ACC112 (cell line): Measurements from ENCODE around the gene KDM4B.

Experiments used
- H2AFZ ChIP-seq: fragments of 200-600 bp; sonication (generic); one replicate; pipeline ENCODE4 v1.6.0; 2017; ENCODE audit warnings: antibody characterized with exemption, low read length; ENCODE audit not compliant: unreplicated experiment
- H3K27ac ChIP-seq: fragments of 200-600 bp; sonication (generic); 2 replicates; pipeline ENCODE4 v1.5.1; 2014; ENCODE audit warnings: low read depth, mild to moderate bottlenecking, antibody characterized with exemption, low read length, moderate library complexity
- H3K27me3 ChIP-seq: fragments of 200-600 bp; sonication (generic); 2 replicates; pipeline ENCODE4 v1.6.1; 2014; ENCODE audit warnings: mild to moderate bottlenecking, antibody characterized with exemption, low read length, moderate library complexity, mixed read lengths; ENCODE audit not compliant: insufficient read depth
- H3K36me3 ChIP-seq: fragments of 200-600 bp; sonication (generic); 2 replicates; pipeline ENCODE4 v1.6.1; 2016; ENCODE audit warnings: mild to moderate bottlenecking, antibody characterized with exemption, low read length, moderate library complexity, mixed read lengths; ENCODE audit not compliant: insufficient read depth
- H3K4me1 ChIP-seq: fragments of 200-600 bp; sonication (generic); one replicate; pipeline ENCODE4 v1.6.1; 2016; ENCODE audit warnings: low read length, mixed read lengths; ENCODE audit not compliant: insufficient read depth, unreplicated experiment, control insufficient read depth
- H3K4me3 ChIP-seq: fragments of 200-600 bp; sonication (generic); 2 replicates; pipeline ENCODE4 v1.5.1; 2014; ENCODE audit warnings: mild to moderate bottlenecking, low read depth, low read length
- H3K79me2 ChIP-seq: fragments of 200-600 bp; sonication (generic); one replicate; pipeline ENCODE4 v1.6.0; 2016; ENCODE audit warnings: low read length; ENCODE audit not compliant: control insufficient read depth, unreplicated experiment, insufficient read depth

KDM4B gene

DNA sequence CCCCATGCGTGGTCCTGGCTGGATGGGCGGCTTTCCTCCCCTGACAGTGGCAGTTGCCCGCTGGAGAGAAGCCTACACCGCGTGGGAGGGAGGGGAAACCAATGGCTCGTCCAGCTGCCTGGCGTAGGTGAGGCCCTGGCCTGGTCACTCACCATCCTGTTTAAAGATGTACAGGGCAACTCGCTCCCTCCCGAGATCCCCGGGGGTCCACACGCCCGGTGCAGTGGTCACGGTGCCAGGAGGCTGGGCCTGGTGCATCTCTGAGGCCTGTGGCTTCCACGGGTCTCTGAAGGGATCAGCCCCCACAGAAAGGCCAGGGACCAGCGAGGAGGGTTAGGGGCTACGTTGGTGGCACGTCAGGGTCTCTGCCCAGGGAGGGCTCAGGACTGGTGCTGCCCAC is 156.5 kb downstream of the KDM4B start:
- Histone ChIP-seq H3K4me3 (no peak overlapping the region), H3K36me3 (no peaks in the 10 kb centered on the region), H3K79me2 (no peaks in the 10 kb centered on the region), H3K27me3 (no peaks in the 10 kb centered on the region), H2AFZ (no peak overlapping the region), H3K27ac (no peak overlapping the region), H3K4me1 (no peaks in the 10 kb centered on the region)

DNA sequence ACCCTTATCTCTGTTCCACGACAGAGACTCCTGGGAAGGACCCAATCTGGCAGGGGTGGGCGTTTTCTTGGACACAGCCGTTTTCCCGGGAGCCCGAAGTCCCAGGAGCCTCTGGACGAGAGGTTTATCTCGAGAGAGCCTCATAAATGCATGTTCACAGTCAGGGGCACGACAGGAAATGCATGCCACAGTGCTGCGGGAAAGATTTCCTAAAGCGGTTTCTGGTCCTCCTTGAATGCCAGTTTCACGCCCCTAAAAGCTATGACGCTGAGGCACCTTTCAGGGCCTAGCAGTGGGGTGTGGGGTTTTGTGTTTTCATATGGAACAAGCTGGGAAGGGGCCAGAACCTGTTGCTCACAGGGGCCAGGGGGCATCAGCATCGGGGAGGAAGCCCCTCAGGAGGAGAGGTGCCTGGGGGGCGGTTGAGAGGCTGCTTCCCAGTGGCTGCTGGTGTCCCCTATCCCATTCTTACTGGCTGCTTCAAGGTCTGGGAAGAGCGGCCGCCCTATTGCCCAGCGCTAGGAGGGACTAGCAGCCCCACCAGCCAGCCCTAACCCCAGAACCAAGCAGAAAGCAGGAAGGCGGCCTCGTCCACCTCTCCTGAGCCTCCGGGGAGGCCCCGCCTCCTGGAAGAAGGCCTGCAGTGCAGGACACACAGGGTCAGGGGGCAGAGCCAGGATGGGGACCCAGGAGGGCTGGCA is 157.0 kb downstream of the KDM4B start:
- H3K27me3 ChIP-seq, result no peaks in the 10 kb centered on the region
- H3K36me3 ChIP-seq, result no peaks in the 10 kb centered on the region
- H3K4me1 ChIP-seq, result no peaks in the 10 kb centered on the region
- no peaks in the 10 kb centered on the region for H3K79me2 ChIP-seq
- H3K4me3 ChIP-seq, result no peak overlapping the region
- H3K27ac ChIP-seq, result no peak overlapping the region
- H2AFZ ChIP-seq, result no peak overlapping the region

DNA sequence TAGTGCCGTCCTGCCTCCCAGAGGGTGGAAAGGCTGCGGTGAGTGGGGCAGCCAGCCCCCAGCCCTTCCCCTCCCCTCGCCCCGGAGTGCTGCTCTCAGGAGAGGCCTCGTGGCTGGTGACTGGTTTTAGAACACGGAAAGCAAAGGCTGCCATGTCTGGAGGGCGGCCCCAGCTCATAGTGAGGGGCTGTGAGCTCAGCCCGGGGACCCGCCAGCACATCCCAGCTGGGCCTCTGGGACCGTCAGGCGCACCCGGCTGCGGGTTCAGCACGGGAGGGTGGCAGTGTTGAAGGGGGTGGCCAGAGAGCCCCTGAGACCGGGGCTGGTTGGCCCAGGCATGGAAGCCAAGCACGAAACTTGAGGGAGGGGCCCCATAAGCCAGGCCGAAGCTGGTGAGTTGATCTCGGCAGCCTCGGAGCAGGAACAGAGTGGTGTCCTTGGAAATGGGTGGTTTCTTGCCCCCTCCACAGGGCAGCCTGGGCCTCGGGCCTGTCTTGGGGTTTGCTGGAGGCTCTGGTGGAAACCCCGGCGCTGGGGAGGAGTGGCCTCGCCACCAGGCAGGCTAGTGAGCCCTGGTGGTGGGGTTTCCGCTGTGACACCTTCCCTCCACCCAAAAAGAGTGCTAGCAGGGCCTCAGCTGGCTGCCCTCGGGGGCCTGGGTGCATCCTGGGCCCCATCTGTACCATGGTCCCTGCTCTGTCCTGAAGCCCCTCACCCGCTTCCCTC is 157.7 kb downstream of the KDM4B start:
- Histone ChIP-seq H3K27ac (no peak overlapping the region), H2AFZ (no peak overlapping the region), H3K36me3 (no peaks in the 10 kb centered on the region), H3K4me1 (no peaks in the 10 kb centered on the region), H3K4me3 (no peak overlapping the region), H3K27me3 (no peaks in the 10 kb centered on the region), H3K79me2 (no peaks in the 10 kb centered on the region)

DNA sequence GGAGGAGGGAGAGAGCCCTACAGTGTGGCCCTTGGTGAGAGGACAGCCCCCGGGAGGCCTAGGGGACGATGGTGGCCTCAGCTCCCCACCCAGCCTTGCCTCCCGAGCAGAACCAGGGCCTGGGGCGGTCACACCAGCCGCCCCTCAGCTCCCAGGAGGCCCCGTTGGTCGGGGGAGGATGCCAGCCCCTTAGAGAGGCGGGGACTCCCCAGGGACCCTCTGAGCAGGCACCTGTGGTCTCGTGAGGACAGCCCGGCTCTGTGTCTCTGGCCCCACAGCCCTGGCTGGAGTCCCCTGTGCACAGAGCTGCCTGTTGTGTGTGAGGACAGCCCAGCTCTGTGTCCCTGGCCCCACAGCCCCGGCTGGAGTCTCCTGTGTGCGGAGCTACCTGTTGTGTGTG is 158.8 kb downstream of the KDM4B start:
- H2AFZ ChIP-seq, result no peak overlapping the region
- no peaks in the 10 kb centered on the region for H3K36me3 ChIP-seq
- H3K4me3 ChIP-seq, result no peak overlapping the region
- H3K4me1 ChIP-seq, result no peaks in the 10 kb centered on the region
- H3K27me3 ChIP-seq, result no peaks in the 10 kb centered on the region
- H3K79me2 ChIP-seq, result no peaks in the 10 kb centered on the region
- no peak overlapping the region for H3K27ac ChIP-seq

DNA sequence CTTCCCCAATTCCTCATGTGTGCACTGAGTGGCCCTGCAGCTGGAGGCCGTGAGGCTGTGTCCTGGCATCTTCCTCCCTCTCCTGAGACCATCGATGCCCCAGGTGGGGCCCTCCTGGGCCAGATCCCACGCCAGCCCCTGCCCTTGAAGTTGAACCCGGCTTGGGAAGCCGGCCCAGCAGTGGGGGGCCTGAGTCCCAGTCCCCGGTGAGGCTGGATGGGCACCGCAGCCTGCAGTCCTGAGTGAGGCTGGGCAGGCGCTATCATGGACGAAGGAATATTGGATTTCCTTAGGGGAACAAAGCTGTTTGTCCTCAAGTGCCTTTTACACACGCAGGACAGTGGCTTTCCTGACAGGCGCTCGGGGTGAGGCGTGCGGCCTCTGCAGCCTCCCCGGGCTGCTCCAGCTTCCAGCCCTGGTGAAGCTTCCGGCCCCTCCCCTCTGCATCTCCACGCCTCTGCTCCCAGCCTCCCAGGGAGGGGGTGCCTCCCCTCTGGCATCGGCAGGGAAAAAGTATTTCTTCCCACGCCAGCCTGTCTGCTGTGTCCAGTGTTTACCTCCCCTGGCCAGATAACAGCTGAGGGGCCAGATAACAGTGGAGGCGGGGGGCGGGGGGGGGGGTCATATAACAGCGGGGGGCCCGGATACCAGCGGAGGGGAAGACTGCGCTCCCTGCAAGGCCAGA is 159.5 kb downstream of the KDM4B start:
- Histone ChIP-seq H3K4me1 (no peaks in the 10 kb centered on the region), H3K27ac (no peak overlapping the region), H3K79me2 (no peaks in the 10 kb centered on the region), H3K4me3 (no peak overlapping the region), H2AFZ (no peak overlapping the region), H3K36me3 (no peaks in the 10 kb centered on the region), H3K27me3 (no peaks in the 10 kb centered on the region)

DNA sequence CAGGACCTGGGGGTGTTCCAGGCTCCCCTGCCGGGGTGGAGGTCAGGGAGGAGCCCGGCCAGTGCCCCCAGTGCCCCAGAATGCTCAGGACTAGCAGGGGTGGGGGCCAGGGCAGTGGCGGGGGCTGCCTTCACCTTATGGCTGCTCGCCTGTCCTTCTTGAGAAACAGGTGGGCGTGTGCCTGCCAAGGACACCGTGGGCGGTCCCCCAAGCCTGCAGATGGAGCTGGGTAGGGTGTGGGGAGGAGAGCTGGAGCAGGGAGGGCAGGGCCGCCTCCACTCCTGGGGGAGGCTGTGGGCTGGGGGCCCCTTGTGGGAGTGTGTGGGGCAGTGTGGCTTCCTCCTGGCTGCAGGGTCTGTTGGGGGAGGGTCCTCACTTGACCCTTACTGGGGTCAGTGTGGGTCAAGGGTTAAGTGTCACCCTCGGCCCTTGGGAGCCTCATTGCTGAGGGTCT is 160.1 kb downstream of the KDM4B start:
- H3K79me2 ChIP-seq, result no peaks in the 10 kb centered on the region
- H3K27ac ChIP-seq, result no peak overlapping the region
- no peak overlapping the region for H2AFZ ChIP-seq
- H3K27me3 ChIP-seq, result no peaks in the 10 kb centered on the region
- no peak overlapping the region for H3K4me3 ChIP-seq
- no peaks in the 10 kb centered on the region for H3K4me1 ChIP-seq
- no peaks in the 10 kb centered on the region for H3K36me3 ChIP-seq

DNA sequence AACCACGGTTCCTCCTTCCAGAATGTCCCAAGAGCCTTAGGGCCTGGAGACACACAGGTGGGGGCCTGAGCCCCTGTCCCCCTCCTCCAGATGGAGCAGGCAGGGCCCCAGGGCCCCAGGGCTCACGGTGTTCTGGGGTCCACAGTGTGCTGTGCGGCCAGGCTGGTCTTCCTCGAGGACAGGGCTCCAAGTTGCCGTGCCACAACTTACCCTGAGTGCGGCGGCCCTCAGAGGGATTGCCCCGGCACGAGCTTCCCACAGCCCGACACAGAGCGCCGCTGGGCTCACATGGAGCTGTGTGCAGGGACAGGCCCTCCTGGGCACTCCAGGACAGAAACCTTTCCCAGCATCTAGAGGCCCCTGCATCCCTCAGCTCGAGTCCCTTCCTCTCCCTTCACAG is 160.8 kb downstream of the KDM4B start:
- Histone ChIP-seq H3K27ac (no peak overlapping the region), H3K4me1 (no peaks in the 10 kb centered on the region), H3K27me3 (no peaks in the 10 kb centered on the region), H3K36me3 (no peaks in the 10 kb centered on the region), H3K4me3 (no peak overlapping the region), H2AFZ (no peak overlapping the region), H3K79me2 (no peaks in the 10 kb centered on the region)

DNA sequence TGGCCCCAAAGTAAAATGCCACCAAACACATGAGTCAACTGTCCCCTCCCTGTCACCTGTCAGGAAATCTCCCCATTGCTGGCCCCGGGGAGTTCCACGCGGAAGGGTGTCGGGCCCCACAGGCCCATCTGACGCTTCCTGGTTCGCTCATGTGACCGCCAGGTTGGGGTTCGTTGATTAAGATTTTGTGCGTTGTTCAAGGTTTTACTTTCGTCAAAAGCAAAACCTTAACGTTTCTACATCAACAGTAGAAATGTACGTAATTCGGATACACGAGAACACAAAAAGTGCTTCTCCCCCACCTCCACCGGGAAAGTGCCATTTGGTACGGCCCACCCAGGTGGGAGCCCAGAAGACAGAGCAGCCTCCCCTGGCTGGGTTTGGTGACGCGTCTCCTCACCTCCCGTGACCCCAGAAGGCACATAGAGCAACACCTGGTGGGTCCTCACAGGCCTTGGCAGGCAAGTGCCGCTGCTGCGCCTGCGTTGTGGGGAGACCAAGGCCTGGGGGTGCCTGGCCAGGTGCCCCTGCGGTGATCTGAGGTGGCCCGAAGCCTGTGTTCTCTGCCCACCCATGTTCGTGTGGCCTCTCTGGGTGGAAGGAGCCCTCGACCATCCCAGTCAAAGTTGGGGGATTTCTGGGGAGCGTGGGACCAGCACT is 161.6 kb downstream of the KDM4B start:
- Histone ChIP-seq H2AFZ (no peak overlapping the region), H3K27ac (no peak overlapping the region), H3K79me2 (no peaks in the 10 kb centered on the region), H3K4me3 (no peak overlapping the region), H3K36me3 (no peaks in the 10 kb centered on the region), H3K4me1 (no peaks in the 10 kb centered on the region), H3K27me3 (no peaks in the 10 kb centered on the region)

DNA sequence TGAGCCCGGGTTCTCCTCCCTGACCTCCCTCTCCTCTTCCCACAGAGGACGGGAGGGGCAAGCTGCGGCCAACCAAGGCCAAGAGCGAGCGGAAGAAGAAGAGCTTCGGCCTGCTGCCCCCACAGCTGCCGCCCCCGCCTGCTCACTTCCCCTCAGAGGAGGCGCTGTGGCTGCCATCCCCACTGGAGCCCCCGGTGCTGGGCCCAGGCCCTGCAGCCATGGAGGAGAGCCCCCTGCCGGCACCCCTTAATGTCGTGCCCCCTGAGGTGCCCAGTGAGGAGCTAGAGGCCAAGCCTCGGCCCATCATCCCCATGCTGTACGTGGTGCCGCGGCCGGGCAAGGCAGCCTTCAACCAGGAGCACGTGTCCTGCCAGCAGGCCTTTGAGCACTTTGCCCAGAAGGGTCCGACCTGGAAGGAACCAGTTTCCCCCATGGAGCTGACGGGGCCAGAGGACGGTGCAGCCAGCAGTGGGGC is 162.2 kb downstream of the KDM4B start:
- Histone ChIP-seq H2AFZ (no peak overlapping the region), H3K4me3 (no peak overlapping the region), H3K27ac (no peak overlapping the region), H3K79me2 (no peaks in the 10 kb centered on the region), H3K4me1 (no peaks in the 10 kb centered on the region), H3K27me3 (no peaks in the 10 kb centered on the region), H3K36me3 (no peaks in the 10 kb centered on the region)

DNA sequence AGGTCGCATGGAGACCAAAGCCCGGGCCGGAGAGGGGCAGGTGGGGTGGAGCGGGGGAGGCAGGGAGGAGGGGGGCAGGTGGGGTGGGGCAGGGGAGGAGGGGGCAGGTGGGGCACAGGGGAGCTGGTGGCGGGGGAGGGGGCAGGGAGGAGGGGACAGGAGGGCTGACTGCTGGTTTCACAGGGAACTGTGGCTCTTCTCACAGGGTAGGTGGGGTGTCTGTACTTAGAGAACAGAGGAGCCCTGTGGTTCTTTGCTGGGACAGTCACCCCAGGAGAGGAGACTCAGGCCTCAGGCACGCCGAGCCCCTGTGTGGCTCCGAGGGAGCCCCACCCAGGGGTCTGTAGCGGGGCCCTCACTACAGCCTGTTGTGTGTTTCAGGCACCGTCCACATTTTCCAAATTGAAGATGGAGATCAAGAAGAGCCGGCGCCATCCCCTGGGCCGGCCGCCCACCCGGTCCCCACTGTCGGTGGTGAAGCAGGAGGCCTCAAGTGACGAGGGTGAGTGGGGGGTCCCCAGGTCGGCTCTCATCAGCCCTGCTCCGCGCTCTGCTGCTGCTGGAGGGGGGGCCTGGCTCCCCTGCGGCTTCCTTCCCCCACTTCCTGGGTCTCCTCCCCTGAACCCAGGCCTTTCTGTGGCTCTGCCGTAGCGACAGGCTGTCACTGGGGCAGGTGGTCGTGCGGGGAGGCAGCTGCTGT is 162.7 kb downstream of the KDM4B start:
- Histone ChIP-seq H2AFZ (no peak overlapping the region), H3K27me3 (no peaks in the 10 kb centered on the region), H3K27ac (no peak overlapping the region), H3K4me3 (no peak overlapping the region), H3K4me1 (no peaks in the 10 kb centered on the region), H3K36me3 (no peaks in the 10 kb centered on the region), H3K79me2 (no peaks in the 10 kb centered on the region)
